Rectal smooth muscle tissue (tissue), 1 donor: ENCODE results near the gene SETD3.

Experiments used
- H3K27ac ChIP-seq: one replicate; pipeline ENCODE4 v1.7.0; 2013; ENCODE audit warnings: low read depth, low read length, inconsistent platforms
- H3K27me3 ChIP-seq: one replicate; pipeline ENCODE4 v1.7.0; 2013; ENCODE audit warnings: low read length; ENCODE audit not compliant: control insufficient read depth, insufficient read depth
- H3K36me3 ChIP-seq: one replicate; pipeline ENCODE4 v1.7.0; 2013; ENCODE audit warnings: low read length; ENCODE audit not compliant: control insufficient read depth, insufficient read depth
- H3K4me1 ChIP-seq: one replicate; pipeline ENCODE4 v1.7.0; 2013; ENCODE audit warnings: low read length; ENCODE audit not compliant: control insufficient read depth, insufficient read depth
- H3K4me3 ChIP-seq: one replicate; pipeline ENCODE4 v1.7.0; 2013; ENCODE audit warnings: low read length
- H3K9ac ChIP-seq: one replicate; pipeline ENCODE4 v1.7.0; 2013; ENCODE audit warnings: low read length

The SETD3 gene

GRCh38 chr14:99503848-99504453, 23.3 kb upstream of the SETD3 start:
- no peaks in the 10 kb centered on the region for H3K4me1 ChIP-seq
- no peak overlapping the region for H3K9ac ChIP-seq
- no peaks in the 10 kb centered on the region for H3K27me3 ChIP-seq
- no peak overlapping the region for H3K4me3 ChIP-seq
- H3K27ac ChIP-seq, result no peak overlapping the region
- H3K36me3 ChIP-seq, result peaks cover 58% of the 10 kb centered on the region

GRCh38 chr14:99502989-99503421, 22.3 kb upstream of the SETD3 start:
- no peaks in the 10 kb centered on the region for H3K27me3 ChIP-seq
- H3K36me3 ChIP-seq, result peaks cover 51% of the 10 kb centered on the region
- no peak overlapping the region for H3K9ac ChIP-seq

GRCh38 chr14:99497894-99498293, 17.2 kb upstream of the SETD3 start:
- H3K4me3 ChIP-seq, result no peak overlapping the region
- peaks cover 35% of the 10 kb centered on the region for H3K36me3 ChIP-seq
- no peak overlapping the region for H3K9ac ChIP-seq
- H3K27ac ChIP-seq, result no peak overlapping the region
- H3K4me1 ChIP-seq, result no peaks in the 10 kb centered on the region
- no peaks in the 10 kb centered on the region for H3K27me3 ChIP-seq

More at GRCh38 chr14:99502989-99503421, 22.3 kb upstream of the SETD3 start:
- H3K27ac ChIP-seq, result no peak overlapping the region
- no peak overlapping the region for H3K4me3 ChIP-seq
- H3K4me1 ChIP-seq, result no peaks in the 10 kb centered on the region

- peaks cover 30% of the 10 kb centered on the region for H3K36me3 ChIP-seq
- no peaks in the 10 kb centered on the region for H3K27me3 ChIP-seq
Observed at GRCh38 chr14:99497341-99497740, 16.7 kb upstream of the SETD3 start.

GRCh38 chr14:99484106-99484505, 3.4 kb upstream of the SETD3 start:
- Histone ChIP-seq H3K4me1 (peaks cover 17% of the 10 kb centered on the region), H3K4me3 (no peak overlapping the region), H3K9ac (no peak overlapping the region), H3K27ac (no peak overlapping the region), H3K36me3 (no peaks in the 10 kb centered on the region), H3K27me3 (no peaks in the 10 kb centered on the region)

More at GRCh38 chr14:99497341-99497740, 16.7 kb upstream of the SETD3 start:
- no peak overlapping the region for H3K4me3 ChIP-seq
- no peak overlapping the region for H3K27ac ChIP-seq
- H3K9ac ChIP-seq, result no peak overlapping the region
- H3K4me1 ChIP-seq, result no peaks in the 10 kb centered on the region

GRCh38 chr14:99481745-99482099, 1.1 kb upstream of the SETD3 start:
- Histone ChIP-seq H3K27me3 (no peaks in the 10 kb centered on the region), H3K4me3 (peak overlapping the region; percentile 99), H3K4me1 (peaks cover 19% of the 10 kb centered on the region), H3K9ac (peak overlapping the region; percentile 94), H3K36me3 (no peaks in the 10 kb centered on the region), H3K27ac (peak overlapping the region; percentile 95)

GRCh38 chr14:99480917-99481744, 472 bp upstream of the SETD3 start, which contains the start of gene CCNK:
Gene CCNK, plus strand, starts transcription at chr14:99481409. Its CDS starts 11,269 bp downstream, at chr14:99492678.
- Histone ChIP-seq H3K27ac (peak within 1 kb of the TSS; percentile 95), H3K36me3 (no peaks in the 10 kb centered on the region), H3K4me3 (peak within 1 kb of the TSS; percentile 99), H3K4me1 (peaks cover 19% of the 10 kb centered on the region), H3K27me3 (no peaks in the 10 kb centered on the region), H3K9ac (peak within 1 kb of the TSS; percentile 94)

GRCh38 chr14:99479160-99479905, 1.3 kb downstream of the SETD3 start:
- H3K9ac ChIP-seq, result peak overlapping the region; percentile 37
- H3K4me3 ChIP-seq, result peak overlapping the region; percentile 80
- no peaks in the 10 kb centered on the region for H3K27me3 ChIP-seq
- peaks cover 19% of the 10 kb centered on the region for H3K4me1 ChIP-seq
- no peaks in the 10 kb centered on the region for H3K36me3 ChIP-seq
- peak overlapping the region; percentile 84 for H3K27ac ChIP-seq

- H3K27ac ChIP-seq, result no peak overlapping the region
- no peaks in the 10 kb centered on the region for H3K36me3 ChIP-seq
- H3K4me1 ChIP-seq, result peaks cover 19% of the 10 kb centered on the region
- H3K9ac ChIP-seq, result no peak overlapping the region
- H3K27me3 ChIP-seq, result no peaks in the 10 kb centered on the region
- no peak overlapping the region for H3K4me3 ChIP-seq
Observed at GRCh38 chr14:99478128-99478527, 2.5 kb downstream of the SETD3 start.

GRCh38 chr14:99476864-99477263, 3.8 kb downstream of the SETD3 start:
- H3K9ac ChIP-seq, result no peak overlapping the region
- H3K27ac ChIP-seq, result no peak overlapping the region
- H3K27me3 ChIP-seq, result no peaks in the 10 kb centered on the region
- no peak overlapping the region for H3K4me3 ChIP-seq
- no peaks in the 10 kb centered on the region for H3K36me3 ChIP-seq
- H3K4me1 ChIP-seq, result peaks cover 10% of the 10 kb centered on the region

GRCh38 chr14:99475660-99476059, 5.0 kb downstream of the SETD3 start:
- H3K4me1 ChIP-seq, result peaks cover 10% of the 10 kb centered on the region
- H3K9ac ChIP-seq, result no peak overlapping the region
- no peaks in the 10 kb centered on the region for H3K27me3 ChIP-seq
- no peaks in the 10 kb centered on the region for H3K36me3 ChIP-seq
- no peak overlapping the region for H3K27ac ChIP-seq
- H3K4me3 ChIP-seq, result no peak overlapping the region

- no peak overlapping the region for H3K9ac ChIP-seq
- no peak overlapping the region for H3K4me3 ChIP-seq
- H3K27me3 ChIP-seq, result no peaks in the 10 kb centered on the region
- H3K4me1 ChIP-seq, result peaks cover 10% of the 10 kb centered on the region
- H3K27ac ChIP-seq, result no peak overlapping the region
- no peaks in the 10 kb centered on the region for H3K36me3 ChIP-seq
Observed at GRCh38 chr14:99475179-99475578, 5.5 kb downstream of the SETD3 start.
